ENCODE measurements around the gene FOXL3.

The FOXL3 gene

DNA sequence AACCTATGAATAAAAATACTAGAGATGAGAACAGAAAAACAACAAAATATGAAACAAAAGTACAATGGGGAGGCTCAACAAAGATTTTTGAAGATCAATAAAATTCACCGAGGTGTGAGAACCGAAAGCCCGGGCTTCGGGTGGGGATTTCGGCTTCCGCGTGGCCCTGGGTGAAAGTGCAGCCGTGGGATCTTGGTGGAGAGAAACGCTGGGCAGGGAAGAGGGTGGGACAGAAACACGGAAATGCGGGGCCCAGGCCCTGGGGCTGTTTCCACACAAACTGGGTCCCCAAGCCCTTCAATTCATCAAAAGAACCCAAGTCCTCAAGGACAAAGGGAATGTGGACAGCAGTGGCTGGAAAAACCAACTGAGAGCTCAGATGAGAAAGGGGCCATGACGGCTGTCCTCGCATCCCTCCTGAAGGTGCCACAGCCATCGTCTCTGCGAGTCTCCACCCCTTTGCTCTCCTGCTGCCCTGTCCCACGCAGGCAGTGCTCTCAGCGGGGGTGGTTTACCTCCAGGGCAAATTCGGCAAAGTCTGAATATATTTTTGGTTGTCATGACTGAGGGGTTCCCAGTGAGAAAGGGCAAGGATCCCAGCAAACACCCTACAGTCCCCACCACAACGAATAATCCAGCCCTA is 19.7 kb downstream of the FOXL3 start:
- TF ChIP-seq, protein P1, sequence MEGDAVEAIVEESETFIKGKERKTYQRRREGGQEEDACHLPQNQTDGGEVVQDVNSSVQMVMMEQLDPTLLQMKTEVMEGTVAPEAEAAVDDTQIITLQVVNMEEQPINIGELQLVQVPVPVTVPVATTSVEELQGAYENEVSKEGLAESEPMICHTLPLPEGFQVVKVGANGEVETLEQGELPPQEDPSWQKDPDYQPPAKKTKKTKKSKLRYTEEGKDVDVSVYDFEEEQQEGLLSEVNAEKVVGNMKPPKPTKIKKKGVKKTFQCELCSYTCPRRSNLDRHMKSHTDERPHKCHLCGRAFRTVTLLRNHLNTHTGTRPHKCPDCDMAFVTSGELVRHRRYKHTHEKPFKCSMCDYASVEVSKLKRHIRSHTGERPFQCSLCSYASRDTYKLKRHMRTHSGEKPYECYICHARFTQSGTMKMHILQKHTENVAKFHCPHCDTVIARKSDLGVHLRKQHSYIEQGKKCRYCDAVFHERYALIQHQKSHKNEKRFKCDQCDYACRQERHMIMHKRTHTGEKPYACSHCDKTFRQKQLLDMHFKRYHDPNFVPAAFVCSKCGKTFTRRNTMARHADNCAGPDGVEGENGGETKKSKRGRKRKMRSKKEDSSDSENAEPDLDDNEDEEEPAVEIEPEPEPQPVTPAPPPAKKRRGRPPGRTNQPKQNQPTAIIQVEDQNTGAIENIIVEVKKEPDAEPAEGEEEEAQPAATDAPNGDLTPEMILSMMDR (IDR thresholded peaks at IDR 0.05), result no peak
- TF ChIP-seq ZFX (IDR thresholded peaks at IDR 0.05; ENCODE audit: borderline replicate concordance), result no peak

DNA sequence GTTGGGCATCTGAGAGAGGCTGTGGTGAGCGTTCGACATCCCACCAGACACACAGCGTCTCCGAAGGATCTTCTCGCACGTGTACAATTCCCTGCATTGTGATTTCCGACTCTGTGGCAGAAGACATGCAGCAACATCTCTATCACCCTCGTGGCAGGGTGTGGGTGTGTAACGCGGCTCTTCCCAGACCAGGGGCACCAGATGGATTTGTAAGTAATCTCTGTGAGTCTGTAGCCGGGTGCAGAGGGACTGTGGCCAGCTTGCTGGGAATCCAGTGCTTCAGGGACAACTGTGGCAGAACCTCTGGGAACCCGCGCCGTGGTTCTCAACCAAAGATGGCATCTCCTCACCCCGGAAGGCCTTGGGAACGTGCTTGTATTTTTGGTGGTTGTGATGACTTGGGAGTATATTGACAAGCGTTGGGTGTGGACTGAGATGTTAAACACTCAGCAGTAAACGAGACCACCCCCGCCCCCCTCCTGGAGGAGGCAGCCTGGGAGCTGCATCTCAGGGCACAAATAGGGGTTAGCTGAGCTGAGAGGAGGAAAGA is 21.2 kb downstream of the FOXL3 start:
- TF ChIP-seq, protein P1 (IDR thresholded peaks at IDR 0.05), result no peak
- TF ChIP-seq ZFX (IDR thresholded peaks at IDR 0.05; ENCODE audit: borderline replicate concordance), result no peak
- no peak overlapping the region for H3K27ac ChIP-seq

More for the DNA sequence above, 19.7 kb downstream of the FOXL3 start:
- no peak overlapping the region for H3K27ac ChIP-seq

DNA sequence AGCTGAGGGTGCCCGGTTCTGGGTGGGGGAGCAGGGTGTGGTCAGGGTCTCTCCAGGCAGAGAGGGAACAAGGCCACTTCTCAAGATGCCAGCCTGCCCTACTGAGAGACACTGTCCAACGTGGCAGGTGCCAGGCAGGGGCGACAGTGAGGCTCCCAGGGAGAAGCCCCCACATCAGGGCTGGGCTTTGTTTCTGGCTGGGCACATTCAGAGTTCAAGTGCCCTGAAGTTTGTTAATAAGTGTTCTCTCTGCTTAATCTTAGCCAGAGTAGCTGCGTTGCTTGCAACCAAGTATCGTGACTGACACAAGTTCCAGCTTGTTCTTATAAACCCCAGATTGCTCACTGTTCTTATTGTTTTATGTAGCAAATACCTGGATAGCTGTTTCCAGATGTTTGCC is 21.8 kb downstream of the FOXL3 start:
- no peak overlapping the region for H3K27ac ChIP-seq
- TF ChIP-seq ZFX (IDR thresholded peaks at IDR 0.05; ENCODE audit: borderline replicate concordance), result no peak
- TF ChIP-seq, protein P1 (IDR thresholded peaks at IDR 0.05), result no peak

DNA sequence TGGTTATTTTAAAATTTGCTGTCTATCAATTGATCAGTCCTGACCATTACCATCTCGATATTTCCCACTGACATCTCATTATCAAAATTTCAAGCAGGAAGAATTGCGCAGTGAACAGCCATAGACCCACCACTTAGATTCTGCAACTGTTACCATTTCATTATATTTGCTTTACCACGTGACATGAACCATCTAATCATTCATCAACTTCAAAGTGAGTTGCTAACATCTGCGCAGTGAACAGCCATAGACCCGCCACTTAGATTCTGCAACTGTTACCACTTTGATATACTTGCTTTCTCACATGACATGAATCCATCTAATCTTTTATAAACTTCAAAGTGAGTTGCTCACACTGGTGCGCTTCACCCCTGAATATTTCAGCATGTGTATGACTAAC is 22.5 kb downstream of the FOXL3 start:
- H3K27ac ChIP-seq, result no peak overlapping the region
- no peak for TF ChIP-seq ZFX (IDR thresholded peaks at IDR 0.05; ENCODE audit: borderline replicate concordance)
- TF ChIP-seq, protein P1 (IDR thresholded peaks at IDR 0.05), result no peak

DNA sequence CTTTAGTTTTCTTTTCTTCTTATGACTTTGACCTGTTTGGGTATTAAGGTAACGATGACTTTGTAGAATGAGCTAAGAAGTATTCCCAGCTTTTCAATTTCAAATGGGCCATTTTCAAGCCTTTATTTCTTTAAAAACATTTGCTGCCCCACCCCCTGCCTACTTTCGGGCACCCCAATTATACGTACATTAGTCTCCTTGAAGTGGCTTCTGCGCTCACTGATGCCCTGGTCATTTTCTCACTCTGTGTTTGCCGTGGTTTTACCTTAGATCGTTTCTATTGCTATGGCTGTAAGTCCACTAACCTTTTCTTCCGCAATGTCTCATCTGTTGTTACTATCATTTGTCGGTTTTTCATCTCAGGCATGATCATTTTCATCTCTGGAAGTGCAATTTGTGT is 24.9 kb downstream of the FOXL3 start:
- no peak overlapping the region for H3K27ac ChIP-seq
- no peak for TF ChIP-seq ZFX (IDR thresholded peaks at IDR 0.05; ENCODE audit: borderline replicate concordance)
- TF ChIP-seq, protein P1 (IDR thresholded peaks at IDR 0.05), result no peak

DNA sequence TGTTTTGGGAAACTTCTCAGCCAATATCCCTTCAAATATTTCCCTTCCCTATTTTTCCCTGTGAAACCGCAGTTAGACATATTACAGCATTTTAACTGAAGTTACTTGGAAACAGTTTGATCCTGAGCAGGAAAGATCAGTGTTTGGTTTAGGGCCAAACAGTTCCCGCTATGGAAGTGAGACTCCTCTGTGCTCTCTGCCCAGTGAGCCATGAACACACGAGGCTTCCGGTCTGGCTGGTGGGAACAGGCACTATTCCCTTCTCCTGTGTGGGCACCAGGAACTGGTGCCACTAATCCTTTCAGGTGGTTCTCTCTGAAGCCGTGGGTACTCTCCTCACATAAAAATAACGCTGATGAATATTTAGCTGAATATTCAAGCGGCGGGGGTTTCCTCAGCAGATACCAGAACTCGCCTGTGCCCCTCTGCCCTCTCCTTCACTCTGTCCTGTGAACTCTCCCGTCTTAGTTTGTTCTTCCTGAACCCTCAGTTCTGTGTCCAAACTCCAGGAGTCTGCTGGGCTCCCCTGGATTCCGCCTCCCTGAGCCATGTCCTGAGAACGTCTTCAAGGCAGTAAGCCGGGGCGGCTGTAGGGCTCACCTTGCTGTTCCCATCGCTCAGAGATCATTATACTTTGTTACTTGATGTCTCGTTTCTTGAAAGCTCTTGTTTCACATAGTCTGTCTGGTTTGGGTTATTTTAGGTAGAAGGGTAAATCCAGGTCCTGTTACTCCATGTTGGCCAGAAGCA is 25.7 kb downstream of the FOXL3 start:
- TF ChIP-seq ZFX (IDR thresholded peaks at IDR 0.05; ENCODE audit: borderline replicate concordance), result no peak
- TF ChIP-seq, protein P1 (IDR thresholded peaks at IDR 0.05), result no peak
- no peak overlapping the region for H3K27ac ChIP-seq
